Gastrocnemius medialis (tissue), 4 donors: ENCODE data around the gene UNC13B. TPM values are rescaled to one million over a fixed set of nuclear protein-coding genes. Genes with fewer than 3 reads are reported as not detected.

Experiments used
- ATAC-seq, 2 donors: fragments of 150-250 bp; one replicate each; pipeline ENCODE4 v1.9.1; 2016
- DNase-seq, 2 donors: peaks; one replicate each; pipeline ENCODE4 v3.0.0-alpha.2; 2019
- H3K27ac ChIP-seq, 4 donors: fragments of 200-600 bp; sonication (generic); 1 replicate in 1 of 4; 2 replicates in 3 of 4; pipeline ENCODE4 v1.5.1; 2016 to 2018; ENCODE audit warnings: mild to moderate bottlenecking in 2 of 4, moderate library complexity in 1 of 4
- H3K27me3 ChIP-seq, 3 donors: fragments of 200-600 bp; sonication (generic) in 2 of 3; 1 replicate in 1 of 3; 2 replicates in 2 of 3; pipeline versions ENCODE4 v1.5.1 to v1.6.0; 2016 to 2019; ENCODE audit warnings: mild to moderate bottlenecking in 1 of 3, moderate library complexity in 1 of 3
- H3K36me3 ChIP-seq, 2 donors: fragments of 200-600 bp; sonication (generic) in 1 of 2; one replicate each; pipeline ENCODE4 v1.5.1; 2017 to 2018
- H3K4me1 ChIP-seq, 2 donors: fragments of 200-600 bp; sonication (generic) in 1 of 2; one replicate each; pipeline ENCODE4 v1.5.1; 2016 to 2017; ENCODE audit warnings: mild to moderate bottlenecking in 2 of 2
- H3K4me3 ChIP-seq, 4 donors: fragments of 200-600 bp; sonication (generic) in 3 of 4; 1 replicate in 1 of 4; 2 replicates in 3 of 4; pipeline ENCODE4 v1.5.1; 2016 to 2019; ENCODE audit warnings: mild to moderate bottlenecking in 2 of 4
- H3K9me3 ChIP-seq, 3 donors: fragments of 200-600 bp; sonication (generic) in 2 of 3; 1 replicate in 1 of 3; 2 replicates in 2 of 3; pipeline ENCODE4 v1.5.1; 2016 to 2019
- POLR2A ChIP-seq, 2 donors: fragments of 450-650 bp; IDR thresholded peaks; one replicate each; pipeline ENCODE4 v1.6.1; 2017; ENCODE audit warnings: antibody characterized with exemption in 2 of 2, mild to moderate bottlenecking in 2 of 2, moderate library complexity in 2 of 2
- in situ Hi-C, 4 donors: fragments of 200-750 bp; cut with MboI; loops; one replicate each; pipeline versions ENCODE4 v1.15.0 to v1.8.0; 2017; ENCODE audit warnings: low sequenced_read_pairs in 4 of 4
- intact Hi-C: fragments of 100-400 bp; cut with DNase I; formaldehyde crosslinking; loops from one replicate; pipeline ENCODE4 v1.15.1; 2023; ENCODE audit warnings: low total_unique reads
- total RNA-seq, 4 donors: library from RNA; depleted of rRNA; stranded (reverse); fragments of >200 nt; gene quantifications; one replicate each; pipeline versions ENCODE4 v1.1.0 to v1.2.3, GENCODE V29; 2016
- TF ChIP-seq, protein P1 (sequence below), 5 experiments: fragments of 450-650 bp in 3 of 5; fragments of 200-600 bp in 2 of 5; sonication (generic) in 2 of 5; IDR thresholded peaks in 4 of 5; conservative IDR thresholded peaks in 1 of 5; 1 replicate in 4 of 5; 2 replicates in 1 of 5; pipeline ENCODE4 v1.5.1; 2016 to 2019; ENCODE audit warnings: antibody characterized with exemption in 5 of 5, mild to moderate bottlenecking in 3 of 5, moderate library complexity in 3 of 5

The UNC13B gene
- total RNA-seq, 4 donors from 2014 or later: 7.5 to 17.5 (median 13.1) TPM

DNA sequence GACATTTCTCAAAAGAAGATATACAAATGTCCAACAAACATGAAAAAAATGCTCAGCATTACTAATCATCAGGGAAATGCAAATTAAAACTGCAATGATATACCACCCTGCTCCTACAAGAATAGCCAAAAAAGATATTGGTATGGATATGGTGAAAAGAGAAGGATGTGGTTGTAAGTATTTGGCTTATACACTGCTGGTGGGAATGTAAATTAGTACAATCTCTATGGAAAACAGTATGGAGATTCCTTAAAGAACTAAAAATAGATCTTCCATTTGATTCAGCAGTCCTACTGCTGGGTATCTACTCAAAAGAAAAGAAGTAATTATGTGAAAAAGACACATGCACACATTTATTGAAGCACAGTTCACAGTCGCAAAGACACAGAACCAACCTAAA lies 260.5 kb downstream of the UNC13B start:
- H3K4me3 ChIP-seq: no peak overlapping the region
- DNase-seq (no peak), ATAC-seq (no peak)
- H3K9me3 ChIP-seq: no peaks in the 10 kb centered on the region
- H3K36me3 ChIP-seq: no peaks in the 10 kb centered on the region
- TF ChIP-seq, protein P1, sequence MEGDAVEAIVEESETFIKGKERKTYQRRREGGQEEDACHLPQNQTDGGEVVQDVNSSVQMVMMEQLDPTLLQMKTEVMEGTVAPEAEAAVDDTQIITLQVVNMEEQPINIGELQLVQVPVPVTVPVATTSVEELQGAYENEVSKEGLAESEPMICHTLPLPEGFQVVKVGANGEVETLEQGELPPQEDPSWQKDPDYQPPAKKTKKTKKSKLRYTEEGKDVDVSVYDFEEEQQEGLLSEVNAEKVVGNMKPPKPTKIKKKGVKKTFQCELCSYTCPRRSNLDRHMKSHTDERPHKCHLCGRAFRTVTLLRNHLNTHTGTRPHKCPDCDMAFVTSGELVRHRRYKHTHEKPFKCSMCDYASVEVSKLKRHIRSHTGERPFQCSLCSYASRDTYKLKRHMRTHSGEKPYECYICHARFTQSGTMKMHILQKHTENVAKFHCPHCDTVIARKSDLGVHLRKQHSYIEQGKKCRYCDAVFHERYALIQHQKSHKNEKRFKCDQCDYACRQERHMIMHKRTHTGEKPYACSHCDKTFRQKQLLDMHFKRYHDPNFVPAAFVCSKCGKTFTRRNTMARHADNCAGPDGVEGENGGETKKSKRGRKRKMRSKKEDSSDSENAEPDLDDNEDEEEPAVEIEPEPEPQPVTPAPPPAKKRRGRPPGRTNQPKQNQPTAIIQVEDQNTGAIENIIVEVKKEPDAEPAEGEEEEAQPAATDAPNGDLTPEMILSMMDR (IDR thresholded peaks at IDR 0.05 in 4 of 5, conservative IDR thresholded peaks at IDR 0.05 in 1 of 5): no peak
- TF ChIP-seq POLR2A (IDR thresholded peaks at IDR 0.05): no peak
- H3K27ac ChIP-seq: no peak overlapping the region
- no peaks in the 10 kb centered on the region for H3K27me3 ChIP-seq
- H3K4me1 ChIP-seq: peaks cover 0 to 4% of the 10 kb centered on the region in 2 donors
- intact Hi-C loops (no loop called here), in situ Hi-C loops (no loop called here)

DNA sequence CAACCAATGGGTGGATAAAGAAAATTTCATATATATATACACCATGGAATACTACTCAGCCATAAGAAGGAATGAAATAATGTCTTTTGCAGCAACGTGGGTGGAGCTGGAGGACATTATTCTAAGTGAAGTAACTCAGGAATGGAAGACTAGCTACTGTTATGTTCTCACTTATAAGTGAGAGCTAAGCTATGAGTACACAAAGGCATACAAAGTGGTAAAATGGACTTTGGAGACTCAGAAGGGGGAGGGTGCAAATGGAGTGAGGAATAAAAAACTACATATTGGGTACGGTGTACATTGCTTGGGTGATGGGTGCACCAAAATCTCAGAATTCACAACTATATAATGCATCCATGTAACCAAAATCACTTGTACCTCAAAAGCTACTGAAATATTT lies 260.9 kb downstream of the UNC13B start:
- intact Hi-C loops: no loop called here
- no peaks in the 10 kb centered on the region for H3K27me3 ChIP-seq
- in situ Hi-C loops: no loop called here
- no peak overlapping the region for H3K4me3 ChIP-seq
- no peaks in the 10 kb centered on the region for H3K9me3 ChIP-seq
- H3K27ac ChIP-seq: no peak overlapping the region
- peaks cover 0 to 4% of the 10 kb centered on the region in 2 donors for H3K4me1 ChIP-seq
- DNase-seq: no peak
- ATAC-seq: no peak
- no peaks in the 10 kb centered on the region for H3K36me3 ChIP-seq
- no peak for TF ChIP-seq POLR2A (IDR thresholded peaks at IDR 0.05)
- TF ChIP-seq, protein P1 (IDR thresholded peaks at IDR 0.05 in 4 of 5, conservative IDR thresholded peaks at IDR 0.05 in 1 of 5): no peak

DNA sequence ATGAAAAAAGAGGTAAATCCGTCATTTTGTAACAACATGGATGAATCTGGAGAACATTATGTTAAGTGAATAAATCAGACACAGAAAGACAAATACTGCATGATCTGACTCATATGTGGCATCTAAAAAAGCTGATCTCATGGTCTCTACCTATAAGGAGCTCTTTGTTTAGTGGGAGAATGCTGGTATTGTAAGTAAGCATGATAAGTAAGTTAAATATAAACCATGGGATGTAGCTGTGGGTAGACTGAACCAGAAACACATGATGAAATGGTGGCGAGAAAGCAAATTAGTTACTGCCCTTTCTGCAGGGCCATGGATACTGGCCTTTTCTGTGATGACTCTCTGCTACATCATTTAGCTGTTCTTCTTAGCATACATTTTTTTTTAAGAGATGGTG lies 261.7 kb downstream of the UNC13B start:
- in situ Hi-C loops (no loop called here), intact Hi-C loops (no loop called here)
- H3K27me3 ChIP-seq: no peaks in the 10 kb centered on the region
- no peaks in the 10 kb centered on the region for H3K9me3 ChIP-seq
- DNase-seq (no peak), ATAC-seq (no peak)
- TF ChIP-seq, protein P1 (IDR thresholded peaks at IDR 0.05 in 4 of 5, conservative IDR thresholded peaks at IDR 0.05 in 1 of 5): no peak
- no peak for TF ChIP-seq POLR2A (IDR thresholded peaks at IDR 0.05)
- H3K36me3 ChIP-seq: no peaks in the 10 kb centered on the region
- peaks cover 0 to 4% of the 10 kb centered on the region in 2 donors for H3K4me1 ChIP-seq
- H3K4me3 ChIP-seq: no peak overlapping the region
- no peak overlapping the region for H3K27ac ChIP-seq

DNA sequence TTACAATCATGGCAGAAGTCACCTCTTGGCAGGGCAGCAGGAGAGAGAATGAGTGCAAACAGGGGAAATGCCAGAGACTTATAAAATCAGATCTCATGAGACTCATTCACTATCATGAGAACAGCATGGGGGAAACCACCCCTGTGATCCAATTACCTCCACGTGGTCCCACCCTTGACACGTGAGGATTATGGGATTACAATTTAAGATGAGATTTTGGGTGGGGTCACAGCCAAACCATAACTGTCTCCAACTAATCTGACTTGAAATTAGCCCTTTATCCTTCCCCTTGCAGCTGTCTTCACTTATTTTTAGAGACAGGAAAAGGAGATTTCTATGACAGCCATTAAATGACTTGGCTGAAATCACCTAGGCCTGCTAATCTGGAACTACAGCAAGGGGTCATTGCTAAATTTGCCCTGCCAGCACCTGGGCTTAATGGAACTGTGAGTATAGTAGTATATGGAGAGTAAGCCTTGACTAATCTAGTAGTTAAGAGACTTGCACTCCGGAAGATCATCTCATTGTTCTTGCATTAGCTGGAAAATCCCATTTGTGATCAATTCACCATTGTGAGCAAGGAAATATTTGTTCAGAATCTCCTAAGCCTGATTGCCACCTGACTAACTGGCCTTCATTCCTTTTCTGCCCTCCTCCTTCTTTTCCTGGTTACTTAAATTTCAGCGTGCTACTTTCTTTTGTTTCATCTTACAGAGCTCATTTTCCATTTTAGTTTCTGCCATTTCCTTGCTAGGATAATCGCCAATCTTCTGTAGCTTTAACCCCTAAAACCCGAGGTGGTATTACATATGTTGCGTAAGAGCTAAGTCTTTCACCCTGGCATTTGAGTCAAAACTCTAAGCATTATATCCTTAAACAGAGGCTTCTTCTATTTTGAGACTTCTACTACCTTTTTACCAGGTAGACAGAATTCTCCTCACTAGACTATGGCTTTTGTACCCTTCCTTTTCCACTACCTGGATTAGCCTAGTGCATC lies 262.8 kb downstream of the UNC13B start:
- peak in 1 of 2 donors; percentile 21 for ATAC-seq
- in situ Hi-C loops: loop anchor here in 1 of 4 donors (25.0 kb wide), 1 partner anchor 287 kb away; no protein-coding TSS in a partner anchor

More for the DNA sequence above, 262.8 kb downstream of the UNC13B start:
- Histone ChIP-seq H3K4me1 (peaks cover 0 to 4% of the 10 kb centered on the region in 2 donors), H3K27ac (no peak overlapping the region), H3K27me3 (no peaks in the 10 kb centered on the region), H3K9me3 (peaks cover 0 to 2% (median 0%) of the 10 kb centered on the region in 3 donors), H3K36me3 (no peaks in the 10 kb centered on the region), H3K4me3 (no peak overlapping the region)
- intact Hi-C loops: no loop called here
- TF ChIP-seq POLR2A (IDR thresholded peaks at IDR 0.05): no peak
- TF ChIP-seq, protein P1 (IDR thresholded peaks at IDR 0.05 in 4 of 5, conservative IDR thresholded peaks at IDR 0.05 in 1 of 5): no peak
- no peak for DNase-seq
